HEK293 (cell line): ENCODE data around the gene LMOD1.

Source experiments
- GLIS1 ChIP-seq: fragments of 450-650 bp; formaldehyde crosslinking; IDR thresholded peaks from 2 replicates; pipeline ENCODE4 v1.5.1; 2016; ENCODE audit warnings: missing biosample characterization, missing genetic modification characterization
- GLIS2 ChIP-seq: fragments of 450-650 bp; formaldehyde crosslinking; IDR thresholded peaks from 2 replicates; pipeline ENCODE4 v1.5.1; 2016; ENCODE audit warnings: missing biosample characterization, missing genetic modification characterization
- PRDM1 ChIP-seq: fragments of 450-650 bp; formaldehyde crosslinking; IDR thresholded peaks from 2 replicates; pipeline ENCODE4; 2016; ENCODE audit warnings: missing biosample characterization, missing genetic modification characterization
- YY1 ChIP-seq: fragments of 450-650 bp; formaldehyde crosslinking; IDR thresholded peaks from 2 replicates; pipeline ENCODE4 v1.5.1; 2018; ENCODE audit warnings: missing biosample characterization, missing genetic modification characterization
- ZNF114 ChIP-seq: fragments of 450-650 bp; formaldehyde crosslinking; IDR thresholded peaks from 2 replicates; pipeline ENCODE4 v1.5.0; 2017; ENCODE audit warnings: missing biosample characterization, missing genetic modification characterization
- ZNF121 ChIP-seq: fragments of 450-650 bp; formaldehyde crosslinking; IDR thresholded peaks from 2 replicates; pipeline ENCODE4 v1.5.1; 2016; ENCODE audit warnings: missing biosample characterization, missing genetic modification characterization
- ZNF223 ChIP-seq: fragments of 450-650 bp; formaldehyde crosslinking; IDR thresholded peaks from 2 replicates; pipeline ENCODE4 v1.5.1; 2016; ENCODE audit warnings: missing biosample characterization, missing genetic modification characterization
- ZNF426 ChIP-seq: fragments of 450-650 bp; formaldehyde crosslinking; IDR thresholded peaks from 2 replicates; pipeline ENCODE4 v1.5.1; 2017; ENCODE audit warnings: missing biosample characterization, missing genetic modification characterization, mild to moderate bottlenecking, inconsistent platforms, moderate library complexity
- ZNF629 ChIP-seq: fragments of 450-650 bp; formaldehyde crosslinking; IDR thresholded peaks from 2 replicates; pipeline ENCODE4 v1.5.1; 2017; ENCODE audit warnings: missing biosample characterization, missing genetic modification characterization
- ZNF660 ChIP-seq: fragments of 450-650 bp; IDR thresholded peaks from 2 replicates; pipeline ENCODE4 v1.5.1; 2018; ENCODE audit warnings: missing biosample characterization, mild to moderate bottlenecking, missing genetic modification characterization
- ZSCAN23 ChIP-seq: fragments of 450-650 bp; formaldehyde crosslinking; IDR thresholded peaks from 2 replicates; pipeline ENCODE4 v1.5.1; 2016; ENCODE audit warnings: missing biosample characterization, missing genetic modification characterization
- TF ChIP-seq, protein P1 (sequence below): fragments of 450-650 bp; formaldehyde crosslinking; IDR thresholded peaks from 2 replicates; pipeline ENCODE4 v1.5.1; 2016; ENCODE audit warnings: missing biosample characterization, missing genetic modification characterization
- TF ChIP-seq, protein P2 (sequence below): fragments of 450-650 bp; formaldehyde crosslinking; IDR thresholded peaks from 2 replicates; pipeline ENCODE4 v1.5.1; 2016; ENCODE audit warnings: missing biosample characterization, missing genetic modification characterization
- TF ChIP-seq, protein P3 (sequence below): fragments of 450-650 bp; formaldehyde crosslinking; IDR thresholded peaks from 2 replicates; pipeline ENCODE4 v1.5.1; 2016; ENCODE audit warnings: missing biosample characterization, missing genetic modification characterization

DNA sequence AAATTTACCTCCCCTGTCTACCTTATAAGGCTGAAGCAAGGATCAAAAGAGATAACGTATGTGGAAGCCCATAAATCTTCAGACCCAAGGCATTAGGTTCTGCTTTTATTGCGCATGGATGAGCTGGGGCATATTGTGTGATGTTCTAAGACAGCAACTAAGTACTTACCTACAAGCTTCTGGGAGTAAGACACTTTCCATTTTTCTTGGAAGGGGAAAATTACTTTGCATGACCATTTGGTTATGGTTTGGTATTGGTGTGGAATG is 21.1 kb downstream of the LMOD1 start:
- TF ChIP-seq, protein P1, sequence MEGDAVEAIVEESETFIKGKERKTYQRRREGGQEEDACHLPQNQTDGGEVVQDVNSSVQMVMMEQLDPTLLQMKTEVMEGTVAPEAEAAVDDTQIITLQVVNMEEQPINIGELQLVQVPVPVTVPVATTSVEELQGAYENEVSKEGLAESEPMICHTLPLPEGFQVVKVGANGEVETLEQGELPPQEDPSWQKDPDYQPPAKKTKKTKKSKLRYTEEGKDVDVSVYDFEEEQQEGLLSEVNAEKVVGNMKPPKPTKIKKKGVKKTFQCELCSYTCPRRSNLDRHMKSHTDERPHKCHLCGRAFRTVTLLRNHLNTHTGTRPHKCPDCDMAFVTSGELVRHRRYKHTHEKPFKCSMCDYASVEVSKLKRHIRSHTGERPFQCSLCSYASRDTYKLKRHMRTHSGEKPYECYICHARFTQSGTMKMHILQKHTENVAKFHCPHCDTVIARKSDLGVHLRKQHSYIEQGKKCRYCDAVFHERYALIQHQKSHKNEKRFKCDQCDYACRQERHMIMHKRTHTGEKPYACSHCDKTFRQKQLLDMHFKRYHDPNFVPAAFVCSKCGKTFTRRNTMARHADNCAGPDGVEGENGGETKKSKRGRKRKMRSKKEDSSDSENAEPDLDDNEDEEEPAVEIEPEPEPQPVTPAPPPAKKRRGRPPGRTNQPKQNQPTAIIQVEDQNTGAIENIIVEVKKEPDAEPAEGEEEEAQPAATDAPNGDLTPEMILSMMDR (tag by site-specific recombination): no peak
- no peak for TF ChIP-seq GLIS1 (tag by site-specific recombination)
- no peak for TF ChIP-seq ZSCAN23 (tag by site-specific recombination)
- TF ChIP-seq, protein P2, sequence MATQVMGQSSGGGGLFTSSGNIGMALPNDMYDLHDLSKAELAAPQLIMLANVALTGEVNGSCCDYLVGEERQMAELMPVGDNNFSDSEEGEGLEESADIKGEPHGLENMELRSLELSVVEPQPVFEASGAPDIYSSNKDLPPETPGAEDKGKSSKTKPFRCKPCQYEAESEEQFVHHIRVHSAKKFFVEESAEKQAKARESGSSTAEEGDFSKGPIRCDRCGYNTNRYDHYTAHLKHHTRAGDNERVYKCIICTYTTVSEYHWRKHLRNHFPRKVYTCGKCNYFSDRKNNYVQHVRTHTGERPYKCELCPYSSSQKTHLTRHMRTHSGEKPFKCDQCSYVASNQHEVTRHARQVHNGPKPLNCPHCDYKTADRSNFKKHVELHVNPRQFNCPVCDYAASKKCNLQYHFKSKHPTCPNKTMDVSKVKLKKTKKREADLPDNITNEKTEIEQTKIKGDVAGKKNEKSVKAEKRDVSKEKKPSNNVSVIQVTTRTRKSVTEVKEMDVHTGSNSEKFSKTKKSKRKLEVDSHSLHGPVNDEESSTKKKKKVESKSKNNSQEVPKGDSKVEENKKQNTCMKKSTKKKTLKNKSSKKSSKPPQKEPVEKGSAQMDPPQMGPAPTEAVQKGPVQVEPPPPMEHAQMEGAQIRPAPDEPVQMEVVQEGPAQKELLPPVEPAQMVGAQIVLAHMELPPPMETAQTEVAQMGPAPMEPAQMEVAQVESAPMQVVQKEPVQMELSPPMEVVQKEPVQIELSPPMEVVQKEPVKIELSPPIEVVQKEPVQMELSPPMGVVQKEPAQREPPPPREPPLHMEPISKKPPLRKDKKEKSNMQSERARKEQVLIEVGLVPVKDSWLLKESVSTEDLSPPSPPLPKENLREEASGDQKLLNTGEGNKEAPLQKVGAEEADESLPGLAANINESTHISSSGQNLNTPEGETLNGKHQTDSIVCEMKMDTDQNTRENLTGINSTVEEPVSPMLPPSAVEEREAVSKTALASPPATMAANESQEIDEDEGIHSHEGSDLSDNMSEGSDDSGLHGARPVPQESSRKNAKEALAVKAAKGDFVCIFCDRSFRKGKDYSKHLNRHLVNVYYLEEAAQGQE: no peak
- no peak for TF ChIP-seq YY1 (tag by site-specific recombination)
- TF ChIP-seq PRDM1 (tag by site-specific recombination): no peak
- TF ChIP-seq ZNF121 (tag by site-specific recombination): no peak
- no peak for TF ChIP-seq ZNF223 (tag by site-specific recombination)
- TF ChIP-seq ZNF629: no peak
- TF ChIP-seq ZNF114 (tag by site-specific recombination): no peak
- TF ChIP-seq ZNF426 (tag by site-specific recombination): no peak
- TF ChIP-seq GLIS2 (tag by site-specific recombination): no peak
- TF ChIP-seq, protein P3, sequence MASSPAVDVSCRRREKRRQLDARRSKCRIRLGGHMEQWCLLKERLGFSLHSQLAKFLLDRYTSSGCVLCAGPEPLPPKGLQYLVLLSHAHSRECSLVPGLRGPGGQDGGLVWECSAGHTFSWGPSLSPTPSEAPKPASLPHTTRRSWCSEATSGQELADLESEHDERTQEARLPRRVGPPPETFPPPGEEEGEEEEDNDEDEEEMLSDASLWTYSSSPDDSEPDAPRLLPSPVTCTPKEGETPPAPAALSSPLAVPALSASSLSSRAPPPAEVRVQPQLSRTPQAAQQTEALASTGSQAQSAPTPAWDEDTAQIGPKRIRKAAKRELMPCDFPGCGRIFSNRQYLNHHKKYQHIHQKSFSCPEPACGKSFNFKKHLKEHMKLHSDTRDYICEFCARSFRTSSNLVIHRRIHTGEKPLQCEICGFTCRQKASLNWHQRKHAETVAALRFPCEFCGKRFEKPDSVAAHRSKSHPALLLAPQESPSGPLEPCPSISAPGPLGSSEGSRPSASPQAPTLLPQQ (tag by site-specific recombination): no peak
- no peak for TF ChIP-seq ZNF660
